GM11168 (cell line): ENCODE results near the gene FUZ.
"Not testable (repeated sequence)": the region's sequence is repeated elsewhere in the genome, so short reads cannot be mapped to it uniquely, and the experiment has no call there.

Experiments used
- in situ Hi-C: fragments of 300-500 bp; cut with MboI; formaldehyde crosslinking; loops from one replicate; pipeline ENCODE4 v1.12.0; 2022; ENCODE audit warnings: low sequenced_read_pairs; ENCODE audit not compliant: unreplicated experiment

The FUZ gene

DNA sequence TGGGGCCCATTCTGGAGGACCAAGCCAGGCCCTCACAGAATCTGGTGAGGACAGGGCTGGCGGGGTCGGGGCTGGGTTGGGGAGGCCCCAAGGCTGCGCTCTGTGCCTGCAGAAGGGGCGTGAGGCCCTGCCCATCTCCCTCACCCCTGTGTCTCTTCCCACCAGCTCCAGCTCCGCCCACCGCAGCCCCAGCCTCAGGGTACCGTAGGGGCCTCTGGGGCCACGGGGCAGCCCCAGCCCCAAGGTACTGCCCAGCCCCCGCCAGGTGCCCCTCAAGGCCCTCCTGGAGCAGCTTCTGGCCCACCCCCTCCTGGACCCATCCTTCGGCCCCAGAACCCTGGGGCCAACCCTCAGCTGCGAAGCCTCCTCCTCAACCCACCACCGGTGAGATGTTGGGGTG lies 22.5 kb upstream of the FUZ start:
- in situ Hi-C loops, result no loop called here

DNA sequence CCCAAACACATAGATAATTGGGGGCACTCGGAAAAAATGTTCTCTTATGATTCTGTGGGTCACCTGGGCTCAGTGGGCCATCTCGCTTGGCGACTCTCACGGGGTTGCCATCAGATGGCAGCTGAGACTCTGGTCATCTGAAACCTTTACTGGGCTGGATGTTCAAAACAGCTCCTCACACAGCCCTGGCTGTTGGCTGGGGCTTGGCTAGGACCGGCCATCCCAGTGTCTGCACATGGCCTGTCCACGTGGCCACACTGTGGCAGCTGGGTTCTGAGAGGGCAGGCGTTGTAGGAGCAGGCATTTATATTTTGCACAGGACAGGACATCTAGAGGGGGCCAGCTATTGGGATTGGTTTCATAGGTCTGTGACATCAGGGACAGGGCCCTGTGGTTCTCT lies 20.5 kb upstream of the FUZ start:
- in situ Hi-C loops, result no loop called here

DNA sequence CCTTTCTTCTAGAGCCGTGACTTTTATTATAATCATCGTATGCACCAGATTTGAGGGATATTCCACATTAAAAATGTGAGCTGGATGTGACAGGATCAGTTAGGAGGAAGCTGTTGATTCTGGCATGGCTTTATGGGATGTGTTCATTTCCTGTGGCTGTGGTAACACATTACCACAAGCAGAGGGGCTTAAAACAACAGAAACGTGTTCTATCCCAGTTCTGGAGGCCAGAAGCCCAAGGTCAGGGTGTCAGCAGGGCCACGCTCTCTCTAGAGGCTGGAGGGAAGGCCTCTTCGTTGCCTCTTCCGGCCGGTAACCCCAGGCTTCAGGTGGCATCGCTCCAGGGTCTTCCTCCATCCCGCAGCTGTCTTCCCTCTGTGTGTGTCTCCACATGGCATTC lies 19.5 kb upstream of the FUZ start:
- in situ Hi-C loops, result no loop called here

DNA sequence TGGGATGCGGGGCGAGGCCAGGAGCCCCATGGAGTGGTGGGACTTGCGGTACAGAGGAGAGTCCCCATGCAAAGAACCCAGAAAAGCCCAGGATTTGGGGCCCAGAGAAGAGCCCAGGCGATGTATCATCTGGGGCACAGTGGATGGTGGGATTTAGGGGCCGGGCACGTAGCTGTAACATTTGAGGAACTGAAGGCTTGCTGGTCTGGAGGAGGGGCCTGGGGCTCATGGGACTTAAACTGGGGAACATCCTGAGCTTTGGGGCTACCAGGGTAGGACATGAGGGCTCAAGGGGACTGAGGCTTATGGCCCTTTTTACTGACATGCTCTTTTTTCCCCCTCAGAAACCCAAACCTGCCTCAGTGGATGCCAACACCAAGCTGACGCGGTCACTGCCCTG lies 18.5 kb upstream of the FUZ start:
- in situ Hi-C loops, result no loop called here

DNA sequence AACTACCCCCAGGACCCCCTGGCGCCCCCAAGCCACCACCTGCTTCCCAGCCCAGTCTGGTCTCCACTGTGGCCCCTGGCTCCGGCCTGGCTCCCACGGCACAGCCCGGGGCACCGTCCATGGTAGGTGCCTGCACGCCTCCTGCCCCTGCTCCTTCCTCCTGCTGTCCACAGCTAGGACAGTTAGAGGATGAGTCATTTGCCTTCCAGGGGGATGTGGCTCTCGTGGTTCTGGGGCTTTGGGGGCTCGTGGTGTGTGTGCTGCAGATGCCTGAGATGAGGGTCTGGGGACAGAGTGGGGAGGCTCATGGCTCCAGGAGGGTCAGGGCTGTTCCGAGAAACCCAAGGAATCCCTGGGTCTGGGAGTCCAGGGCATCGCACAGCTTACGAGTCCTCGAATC lies 17.7 kb upstream of the FUZ start:
- in situ Hi-C loops, result no loop called here

DNA sequence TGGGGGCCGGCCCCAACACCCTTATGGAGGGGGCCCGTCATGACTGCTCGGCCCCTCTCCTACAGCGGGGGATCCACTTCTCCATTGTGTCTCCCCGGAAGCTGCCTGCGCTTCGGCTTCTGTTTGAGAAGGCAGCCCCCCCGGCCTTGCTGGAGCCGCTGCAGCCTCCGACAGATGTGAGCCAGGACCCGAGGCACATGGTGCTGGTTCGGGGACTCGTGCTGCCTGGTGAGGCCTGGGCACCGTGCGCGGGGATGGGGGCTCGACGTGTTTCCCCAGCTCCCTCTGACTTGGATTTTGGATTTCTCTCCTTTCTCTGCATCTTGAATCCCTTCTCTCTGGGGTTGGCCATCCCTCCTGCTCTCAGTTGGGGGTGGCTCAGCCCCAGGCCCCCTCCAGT lies 16.6 kb upstream of the FUZ start:
- in situ Hi-C loops, result no loop called here

DNA sequence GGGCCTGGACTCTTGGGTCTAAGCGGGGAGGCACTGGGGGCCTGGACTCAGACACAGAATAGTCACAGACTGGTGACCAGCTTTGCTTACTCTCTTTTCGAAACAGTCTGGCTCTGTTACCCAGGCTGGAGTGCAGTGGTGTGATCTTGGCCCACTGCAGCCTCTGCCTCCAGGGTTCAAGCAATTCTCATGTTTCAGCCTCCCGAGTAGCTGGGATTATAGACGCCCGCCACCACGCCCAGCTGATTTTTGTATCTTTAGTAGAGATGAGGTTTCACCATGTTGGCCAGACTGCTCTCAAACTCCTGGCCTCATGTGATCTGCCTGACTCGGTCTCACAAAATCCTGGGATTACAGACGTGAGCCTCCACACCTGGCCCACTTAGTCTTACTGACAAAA lies 16.1 kb upstream of the FUZ start:
- in situ Hi-C loops, result no loop called here

DNA sequence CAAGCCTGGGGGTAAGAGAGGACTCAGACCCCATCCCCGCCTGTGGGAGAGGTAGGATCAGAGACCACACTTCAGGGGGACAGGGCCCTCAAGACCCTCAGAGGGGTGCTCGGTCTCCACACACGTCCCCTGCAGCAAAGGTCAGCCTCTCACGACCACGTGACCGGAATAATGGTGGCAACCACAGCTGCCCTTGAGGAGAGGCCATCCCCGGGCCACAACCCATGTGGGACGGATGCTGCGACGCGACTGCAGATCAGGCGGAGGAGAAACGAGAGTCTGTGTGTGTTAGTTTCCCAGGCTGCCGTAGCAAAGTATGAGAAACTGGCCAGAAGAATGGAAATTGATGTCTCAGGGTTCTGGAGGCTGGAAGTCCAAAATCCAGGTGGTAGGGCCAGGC lies 13.9 kb upstream of the FUZ start:
- in situ Hi-C loops, result no loop called here

DNA sequence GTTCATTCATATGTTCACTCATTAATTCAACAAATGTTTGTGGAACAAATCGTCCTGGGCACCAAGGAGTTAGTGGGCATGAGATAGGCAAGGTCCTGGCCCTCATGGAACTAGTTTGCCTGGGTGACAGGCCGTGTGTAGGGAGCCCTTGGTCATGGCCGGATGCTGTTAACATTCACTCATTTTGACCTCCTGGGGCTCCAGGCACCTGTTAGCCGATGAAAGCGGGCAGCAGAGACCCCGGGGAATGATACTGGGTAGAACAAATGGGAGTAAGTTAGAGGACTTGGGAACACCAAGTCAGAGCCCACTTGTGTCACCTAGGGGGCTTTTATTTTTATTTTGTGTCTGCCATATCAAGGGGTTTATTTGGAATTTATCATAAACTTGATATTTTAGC lies 11.6 kb upstream of the FUZ start:
- in situ Hi-C loops, result no loop called here

DNA sequence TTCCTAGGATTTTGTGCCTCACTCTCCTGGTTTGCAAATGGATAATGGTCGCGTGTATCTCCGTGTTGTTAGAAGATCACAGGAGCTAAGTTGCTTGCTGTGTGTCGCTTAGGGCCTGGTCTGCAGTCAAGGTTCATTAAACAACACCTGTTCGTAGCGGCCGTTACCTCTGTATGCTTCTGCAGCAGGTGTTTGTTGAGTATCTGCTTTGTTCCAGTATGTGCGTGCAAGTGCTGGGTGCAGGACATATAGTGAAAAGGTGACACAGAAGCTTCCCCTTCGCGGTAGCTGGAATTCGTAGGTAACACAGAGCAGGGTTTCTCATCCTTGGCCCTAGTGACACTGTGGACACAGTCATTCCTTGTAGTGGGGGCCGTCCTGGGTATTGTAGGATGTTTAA lies 10.4 kb upstream of the FUZ start:
- in situ Hi-C loops, result no loop called here

DNA sequence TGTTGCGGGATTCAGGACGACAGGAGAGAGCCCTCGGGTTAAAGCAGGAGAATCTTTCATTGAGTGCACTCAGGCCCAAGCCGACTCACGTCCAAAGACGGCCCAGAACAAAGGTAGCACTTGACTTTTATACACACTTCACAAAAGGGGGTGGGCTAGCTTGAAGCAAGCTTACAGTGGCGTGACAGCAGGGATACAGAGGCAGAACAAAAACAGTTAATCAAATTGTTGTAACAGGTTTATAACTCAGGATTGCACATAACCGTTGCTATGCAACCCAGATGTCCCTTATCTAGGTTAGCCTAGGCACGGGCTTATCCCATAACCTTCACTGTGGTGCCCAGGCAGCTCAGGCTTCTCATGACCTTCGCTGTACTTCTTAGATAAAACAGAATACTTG lies 7.0 kb upstream of the FUZ start:
- in situ Hi-C loops, result no loop called here

DNA sequence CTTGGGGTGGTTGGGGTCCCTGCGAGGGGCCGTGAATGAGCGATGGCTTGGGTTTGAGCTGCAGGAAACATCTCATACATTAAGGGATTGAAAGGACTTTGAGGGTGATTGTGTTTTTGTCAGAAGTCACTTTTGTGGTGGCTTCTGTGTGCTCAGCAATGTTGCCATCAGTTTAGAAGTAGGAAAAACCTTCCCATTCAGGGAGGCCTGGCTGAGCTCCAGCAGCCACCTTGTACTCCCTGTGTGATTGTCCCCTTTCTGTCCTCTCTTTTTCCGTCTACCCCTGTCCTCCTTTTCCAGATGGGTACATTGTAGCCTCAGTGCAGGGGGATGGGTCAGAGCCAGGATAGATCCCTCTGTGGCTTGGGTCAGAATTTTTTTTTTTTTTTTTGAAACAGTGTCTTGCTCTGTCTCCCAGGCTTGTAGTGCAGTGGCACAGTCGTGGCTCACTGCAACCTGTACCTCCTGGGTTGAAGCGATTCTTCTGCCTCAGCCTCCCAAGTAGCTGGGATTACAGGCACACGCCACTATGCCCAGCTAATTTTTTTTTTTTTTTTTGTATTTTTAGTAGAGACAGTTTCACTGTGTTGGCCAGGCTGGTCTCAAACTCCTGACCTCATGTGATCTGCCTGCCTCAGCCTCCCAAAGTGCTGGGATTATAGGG lies 6.5 kb upstream of the FUZ start:
- in situ Hi-C loops, result not testable (repeated sequence)

DNA sequence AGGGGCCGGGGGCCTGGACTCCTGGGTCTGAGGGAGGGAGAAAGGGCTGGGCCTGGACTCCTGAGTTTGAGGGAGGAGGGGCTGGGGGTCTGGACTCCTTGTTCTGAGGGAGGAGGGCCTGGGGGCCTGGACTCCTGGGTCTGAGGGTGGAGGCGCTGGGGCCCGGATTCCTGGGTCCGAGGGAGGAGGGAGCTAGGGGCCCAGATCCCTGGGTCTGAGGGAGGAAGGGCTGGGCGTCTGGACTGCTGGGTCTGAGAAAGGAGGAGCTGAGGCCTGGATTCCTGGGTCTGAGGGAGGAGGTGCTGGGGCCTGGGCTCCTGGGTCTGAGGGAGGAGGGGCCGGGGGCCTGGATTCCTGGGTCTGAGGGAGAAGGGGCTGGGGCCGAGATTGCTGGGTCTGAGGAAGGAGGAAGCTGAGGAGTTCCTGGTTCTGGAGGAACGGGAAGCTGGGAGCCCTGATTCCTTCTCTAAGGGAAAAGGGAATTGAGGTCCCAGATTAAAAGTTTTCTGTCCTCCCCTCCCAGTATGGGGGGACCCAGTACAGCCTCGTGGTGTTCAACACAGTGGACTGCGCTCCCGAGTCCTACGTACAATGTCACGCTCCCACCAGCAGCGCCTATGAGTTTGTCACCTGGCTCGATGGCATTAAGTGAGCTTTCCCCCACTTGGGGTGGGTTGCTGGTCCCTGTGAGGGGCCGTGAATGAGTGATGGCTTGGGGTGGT lies 5.7 kb upstream of the FUZ start:
- in situ Hi-C loops, result no loop called here

DNA sequence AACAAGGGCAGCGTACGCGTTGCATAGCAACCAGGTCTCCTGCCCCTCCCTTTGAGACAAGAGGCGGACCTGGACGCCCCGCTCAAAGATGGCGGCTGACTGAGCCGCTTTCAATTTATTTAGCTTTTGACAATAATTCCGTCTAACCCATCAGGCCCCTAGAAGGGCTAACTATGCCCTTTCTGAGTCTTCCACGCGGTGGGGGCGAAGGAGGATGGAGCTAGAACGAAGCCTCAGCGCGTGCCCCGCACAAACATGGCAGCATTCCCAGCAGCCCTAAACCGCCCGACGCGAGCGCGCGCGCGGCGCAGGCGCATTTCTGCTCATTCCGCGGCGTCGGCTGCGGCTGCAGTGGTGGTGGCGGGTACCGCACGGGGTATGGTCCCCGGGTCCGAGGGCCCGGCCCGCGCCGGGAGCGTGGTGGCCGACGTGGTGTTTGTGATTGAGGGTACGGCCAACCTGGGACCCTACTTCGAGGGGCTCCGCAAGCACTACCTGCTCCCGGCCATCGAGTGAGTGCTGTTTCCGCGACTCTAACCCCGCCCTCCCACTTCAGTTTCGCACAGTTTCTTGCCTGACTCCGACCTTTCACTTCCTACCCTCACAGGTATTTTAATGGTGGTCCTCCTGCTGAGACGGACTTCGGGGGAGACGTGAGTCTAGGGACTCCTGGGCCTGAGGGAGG lies 5.0 kb upstream of the FUZ start, which contains the start of gene MED25:
TSS of gene MED25 (plus strand) at position 326 of the 685 bp plus-strand sequence. CDS start at position 379, 53 bp downstream.
- in situ Hi-C loops, result no loop called here

DNA sequence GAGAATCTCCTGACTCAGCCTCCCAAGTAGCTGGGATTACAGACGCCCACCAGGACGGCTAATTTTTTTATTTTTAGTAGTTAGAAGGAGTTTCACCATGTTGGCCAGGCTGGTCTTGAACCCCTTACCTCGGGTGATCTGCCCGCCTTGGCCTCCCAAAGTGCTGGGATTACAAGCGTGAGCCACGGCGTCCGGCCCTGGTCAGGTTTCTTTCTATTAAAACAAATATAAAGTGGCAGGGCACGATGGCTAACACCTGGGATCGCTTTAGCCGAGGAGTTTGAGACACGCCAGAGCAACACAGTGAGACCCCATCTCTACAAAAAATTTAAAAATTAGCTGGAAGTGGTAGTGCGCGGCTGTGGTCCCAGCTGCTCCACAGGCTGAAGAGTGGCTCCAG lies 3.5 kb upstream of the FUZ start:
- in situ Hi-C loops, result no loop called here

DNA sequence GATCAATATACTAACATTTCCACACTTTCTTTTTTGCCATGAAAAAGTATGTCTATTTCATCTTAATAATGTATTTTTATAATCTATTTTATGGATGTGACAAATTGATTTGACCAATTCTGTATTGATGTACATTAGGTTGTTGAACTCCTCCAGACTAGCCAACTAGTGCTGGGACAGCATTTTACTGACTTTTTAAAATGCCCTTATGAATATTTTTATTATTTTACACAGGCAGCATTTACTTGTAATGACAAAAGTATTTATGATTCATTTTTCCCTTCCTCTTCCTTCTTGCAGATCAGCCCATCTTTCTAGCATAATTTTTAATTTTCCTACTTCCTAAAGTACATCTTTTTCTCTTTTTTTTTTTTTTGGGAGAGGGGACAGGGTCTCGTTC lies 918 bp upstream of the FUZ start:
- in situ Hi-C loops, result no loop called here

DNA sequence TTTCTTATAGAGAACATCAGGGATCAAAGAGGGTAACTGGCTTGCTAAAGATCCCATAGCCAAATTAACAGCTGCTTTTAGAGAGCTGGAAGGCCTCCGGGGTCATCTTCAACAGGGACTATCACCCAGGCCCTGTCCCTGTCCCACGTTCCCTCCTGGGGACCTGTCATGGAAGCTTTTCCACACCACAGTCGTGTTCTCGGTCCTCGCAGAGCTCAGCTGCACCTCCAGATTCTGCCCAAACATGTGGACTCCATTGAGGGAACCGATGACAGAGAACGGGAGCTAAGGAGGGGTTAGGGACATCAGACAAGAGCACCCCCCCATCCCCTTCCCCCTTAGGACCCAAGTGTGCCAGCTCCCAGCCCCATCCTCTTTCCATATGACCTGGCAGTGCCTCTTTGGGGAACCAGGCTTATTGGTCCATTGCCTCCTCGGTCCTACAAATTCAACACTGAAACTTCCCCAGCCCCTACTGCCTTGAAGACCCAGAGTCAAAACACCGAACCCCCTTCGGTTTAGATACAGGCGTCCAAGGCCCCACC lies 568 bp downstream of the FUZ start:
- in situ Hi-C loops, result no loop called here

DNA sequence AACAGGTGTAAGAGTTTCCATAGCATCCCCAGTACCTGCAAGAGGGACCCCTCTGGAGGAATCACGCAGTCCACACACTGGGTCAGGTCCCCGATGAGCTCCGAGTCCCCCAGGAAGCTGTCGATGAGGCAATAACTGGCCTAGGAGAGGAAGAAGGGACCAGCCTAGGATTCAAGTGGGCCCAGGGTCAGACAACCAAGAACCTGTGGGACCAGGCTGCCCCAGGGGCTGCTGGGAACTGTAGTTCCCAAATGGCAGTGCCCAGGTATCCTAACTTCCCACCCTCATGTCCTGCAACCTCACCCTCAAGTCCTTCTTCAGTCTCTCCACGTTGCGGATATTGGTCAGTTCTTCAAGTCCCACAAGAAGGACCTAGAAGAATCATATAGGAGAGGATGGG lies 1.8 kb downstream of the FUZ start:
- in situ Hi-C loops, result no loop called here

DNA sequence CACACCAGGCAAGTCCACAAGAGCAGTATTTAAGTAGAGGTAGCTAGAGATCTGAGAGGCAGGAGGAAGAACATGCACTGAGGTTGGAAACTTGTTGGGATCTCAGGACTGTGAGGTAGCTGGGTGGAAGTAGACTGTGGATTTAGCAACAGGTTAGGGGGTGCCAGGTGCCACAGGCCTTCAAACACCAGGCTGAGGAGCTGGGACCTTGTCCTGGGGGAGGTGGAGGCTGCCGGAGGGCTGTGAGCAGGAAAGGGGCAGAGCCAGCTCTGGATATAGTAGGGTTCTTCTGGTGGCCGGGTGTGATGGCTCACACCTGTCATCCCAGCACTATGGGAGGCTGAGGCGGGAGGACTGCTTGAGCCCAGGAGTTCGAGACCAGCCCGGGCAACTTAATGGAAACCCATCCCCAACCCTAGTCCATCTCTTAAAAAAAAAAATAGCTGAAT lies 3.1 kb downstream of the FUZ start:
- in situ Hi-C loops, result no loop called here

DNA sequence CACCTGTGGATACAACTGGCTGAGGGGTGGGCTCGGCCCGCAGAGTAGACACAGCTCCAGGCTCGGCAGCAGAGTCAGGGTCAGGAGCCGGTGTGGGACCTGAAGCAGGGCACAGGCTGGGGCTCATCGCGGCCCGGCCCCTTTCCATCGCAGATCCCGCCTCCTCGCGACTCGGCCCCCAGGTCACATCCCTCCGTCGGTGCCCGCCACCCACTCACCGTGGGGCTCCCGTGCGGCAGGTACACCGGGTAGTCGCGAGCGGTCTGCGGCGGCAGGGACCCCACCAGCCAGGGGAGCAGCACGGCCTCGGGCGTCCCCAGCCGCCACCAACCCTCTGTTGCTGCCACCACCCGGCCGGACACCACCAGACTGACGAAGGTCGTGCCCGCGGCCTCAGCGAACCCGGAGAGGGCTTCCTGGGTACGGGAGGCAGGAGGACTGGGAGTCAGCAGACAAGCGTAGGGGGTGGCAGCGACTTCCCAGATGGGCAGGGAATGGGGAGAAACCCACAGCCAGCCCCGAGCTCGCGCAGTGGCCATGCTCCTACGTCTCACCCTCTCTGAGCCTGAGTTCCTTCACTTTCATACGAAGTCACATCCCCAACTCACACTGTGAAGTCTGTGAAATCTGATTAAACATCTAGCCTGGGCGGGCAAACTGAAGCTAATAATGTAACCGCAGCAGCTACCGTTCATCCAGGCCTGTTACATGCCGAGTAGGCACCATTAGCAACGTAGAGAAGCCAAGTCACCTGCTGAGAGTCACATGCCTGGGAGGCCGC lies 3.7 kb downstream of the FUZ start:
- in situ Hi-C loops, result no loop called here
